Measurements from ENCODE around the gene PRSS1.
"Not testable (repeated sequence)": the region's sequence is repeated elsewhere in the genome, so short reads cannot be mapped to it uniquely, and the experiment has no call there.

The PRSS1 gene

GRCh38 chr7:142749218-142749993 lies at the start of gene PRSS1:
TSS of gene PRSS1 (plus strand) at chr7:142749472. CDS start at chr7:142749485, 13 bp downstream.
- no peak for DNase-seq (ENCODE audit: extremely low read depth, low read depth)
- no peak for TF ChIP-seq CTCF (IDR thresholded peaks at IDR 0.05; ENCODE audit: low read depth, low read length)

- DNase-seq (ENCODE audit: extremely low read depth, low read depth), result not testable (repeated sequence)
These were observed 48.3 kb upstream of the PRSS1 start for GRCh38 chr7:142700935-142701334.

GRCh38 chr7:142703655-142704305 lies 45.5 kb upstream of the PRSS1 start:
- DNase-seq (ENCODE audit: extremely low read depth, low read depth), result no peak
- TF ChIP-seq CTCF (IDR thresholded peaks at IDR 0.05; ENCODE audit: low read depth, low read length), result no peak

GRCh38 chr7:142708726-142709125 lies 40.5 kb upstream of the PRSS1 start:
- not testable (repeated sequence) for DNase-seq (ENCODE audit: extremely low read depth, low read depth)

- no peak for TF ChIP-seq CTCF (IDR thresholded peaks at IDR 0.05; ENCODE audit: low read depth, low read length)
- DNase-seq (ENCODE audit: extremely low read depth, low read depth), result no peak
These were observed 39.4 kb upstream of the PRSS1 start for GRCh38 chr7:142709921-142710320.

- TF ChIP-seq CTCF (IDR thresholded peaks at IDR 0.05; ENCODE audit: low read depth, low read length), result no peak
- DNase-seq (ENCODE audit: extremely low read depth, low read depth), result no peak
These were observed 38.1 kb upstream of the PRSS1 start for GRCh38 chr7:142711196-142711595.

GRCh38 chr7:142711746-142712616 lies 37.3 kb upstream of the PRSS1 start:
- TF ChIP-seq CTCF (IDR thresholded peaks at IDR 0.05; ENCODE audit: low read depth, low read length), result peak; percentile 67
- peak; percentile 0 for DNase-seq (ENCODE audit: extremely low read depth, low read depth)

GRCh38 chr7:142712617-142712957 lies 36.7 kb upstream of the PRSS1 start:
- no peak for DNase-seq (ENCODE audit: extremely low read depth, low read depth)
- TF ChIP-seq CTCF (IDR thresholded peaks at IDR 0.05; ENCODE audit: low read depth, low read length), result no peak

Data from AG09319 (cell line).